GM19438 (cell line): ENCODE results near the gene KNDC1.

ENCODE experiments used
- ATAC-seq: cut with Tn5 transposase; IDR thresholded peaks from one replicate; pipeline ENCODE4 v1.9.1; 2021; ENCODE audit warnings: low read depth; ENCODE audit not compliant: unreplicated experiment

Gene KNDC1

DNA sequence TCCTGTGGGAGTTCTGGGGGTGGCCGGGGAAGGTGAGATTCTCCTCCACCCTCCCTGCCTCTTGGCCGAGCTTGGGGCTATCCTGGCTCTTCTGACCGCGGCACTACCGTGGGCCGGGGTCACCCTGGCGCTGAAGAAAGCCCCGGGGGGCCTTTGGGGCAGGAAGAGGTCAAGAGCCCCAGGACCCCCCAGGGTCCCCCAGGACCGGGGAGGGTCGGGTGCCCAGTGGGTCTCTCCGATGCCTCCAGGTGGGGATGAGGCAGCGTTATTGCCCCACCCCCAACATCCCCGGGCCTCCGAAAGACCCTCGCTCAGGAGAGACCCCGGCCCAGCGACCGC is 439 bp upstream of the KNDC1 start:
- no peak for ATAC-seq

- no peak for ATAC-seq
Measured at GRCh38 chr10:133160826-133161471, 930 bp downstream of the KNDC1 start.

DNA sequence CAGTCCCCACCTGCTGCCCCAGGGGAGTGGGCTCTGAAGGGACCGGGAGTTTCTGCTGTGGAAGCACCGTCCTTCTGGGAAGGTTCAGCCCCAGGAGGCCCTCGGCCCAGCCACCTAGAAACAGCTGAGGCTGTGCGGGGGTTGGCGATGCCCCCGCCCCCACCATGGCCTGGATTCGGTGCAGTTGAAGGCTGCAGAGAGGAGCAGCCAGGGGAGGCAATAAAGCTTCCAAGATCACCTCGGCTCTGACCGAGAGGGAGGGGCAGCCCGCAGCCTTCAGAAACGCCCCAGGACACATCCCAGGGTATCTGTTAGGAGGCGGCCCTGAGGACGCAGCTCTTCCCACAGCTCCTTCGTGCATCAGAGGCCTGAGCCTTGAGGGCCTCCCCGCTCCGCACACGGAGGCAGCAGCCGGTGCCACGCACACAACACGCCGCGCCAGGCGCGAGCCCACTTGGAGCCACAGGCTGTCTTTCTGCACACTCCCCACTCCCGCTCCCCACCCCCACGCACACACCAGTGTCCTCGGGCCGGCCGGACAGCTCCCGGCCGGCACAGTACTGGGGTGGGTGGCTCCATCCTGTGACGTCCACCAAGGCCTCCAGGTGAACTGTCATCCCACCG is 1.6 kb downstream of the KNDC1 start:
- no peak for ATAC-seq

GRCh38 chr10:133162178-133162909 is 2.3 kb downstream of the KNDC1 start:
- ATAC-seq, result no peak

DNA sequence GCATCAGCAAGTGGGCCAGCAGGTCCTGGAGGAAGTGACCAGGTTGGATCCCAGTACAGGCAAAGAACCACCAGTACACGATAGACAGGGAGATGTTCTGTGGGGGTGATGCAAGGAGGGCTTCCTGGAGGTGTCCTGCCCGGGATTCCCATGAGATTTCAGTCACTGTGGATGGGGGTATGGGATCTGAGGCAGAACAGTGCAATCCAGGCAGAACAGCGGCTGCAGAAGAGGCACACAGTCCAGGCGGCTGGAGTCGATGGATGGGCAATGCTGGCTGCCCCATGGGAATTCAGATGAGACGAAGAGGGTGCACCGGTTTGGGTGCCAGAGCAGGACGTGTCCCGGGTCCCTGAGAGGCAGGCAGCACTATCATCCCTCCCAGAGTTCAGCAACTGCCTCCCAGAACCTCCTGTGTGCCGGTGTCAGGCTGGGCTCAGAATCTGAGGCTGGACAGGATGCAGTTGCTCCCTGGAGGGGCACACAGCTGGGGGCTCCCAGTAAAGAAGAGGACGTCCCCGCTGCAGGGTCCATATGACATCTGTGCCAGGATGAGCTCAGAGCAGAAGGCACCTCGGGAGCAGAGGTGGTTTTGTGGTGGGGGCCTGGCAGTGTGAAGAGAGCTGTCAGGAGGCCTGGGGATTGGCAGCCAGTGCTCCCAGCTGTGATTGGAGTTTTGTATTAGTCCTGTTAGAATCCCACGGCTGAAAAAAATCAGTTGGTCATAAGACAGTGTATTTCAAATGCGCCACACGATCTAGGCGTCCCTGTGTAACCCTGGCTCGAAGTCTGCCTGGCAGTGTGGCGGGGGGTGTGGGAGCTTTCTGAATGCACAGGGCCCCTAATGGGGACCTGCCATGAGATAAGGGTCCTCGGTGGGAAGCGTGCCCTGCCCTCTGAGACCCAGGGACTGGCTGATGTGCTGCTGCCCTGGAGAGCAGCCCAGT is 3.2 kb downstream of the KNDC1 start:
- no peak for ATAC-seq

- no peak for ATAC-seq
Measured at GRCh38 chr10:133163889-133164815, 4.1 kb downstream of the KNDC1 start.

GRCh38 chr10:133164816-133165555 is 5.0 kb downstream of the KNDC1 start:
- no peak for ATAC-seq

- no peak for ATAC-seq
Measured at GRCh38 chr10:133165556-133166503, 5.8 kb downstream of the KNDC1 start.

- no peak for ATAC-seq
Measured at GRCh38 chr10:133166504-133166827, 6.4 kb downstream of the KNDC1 start.

DNA sequence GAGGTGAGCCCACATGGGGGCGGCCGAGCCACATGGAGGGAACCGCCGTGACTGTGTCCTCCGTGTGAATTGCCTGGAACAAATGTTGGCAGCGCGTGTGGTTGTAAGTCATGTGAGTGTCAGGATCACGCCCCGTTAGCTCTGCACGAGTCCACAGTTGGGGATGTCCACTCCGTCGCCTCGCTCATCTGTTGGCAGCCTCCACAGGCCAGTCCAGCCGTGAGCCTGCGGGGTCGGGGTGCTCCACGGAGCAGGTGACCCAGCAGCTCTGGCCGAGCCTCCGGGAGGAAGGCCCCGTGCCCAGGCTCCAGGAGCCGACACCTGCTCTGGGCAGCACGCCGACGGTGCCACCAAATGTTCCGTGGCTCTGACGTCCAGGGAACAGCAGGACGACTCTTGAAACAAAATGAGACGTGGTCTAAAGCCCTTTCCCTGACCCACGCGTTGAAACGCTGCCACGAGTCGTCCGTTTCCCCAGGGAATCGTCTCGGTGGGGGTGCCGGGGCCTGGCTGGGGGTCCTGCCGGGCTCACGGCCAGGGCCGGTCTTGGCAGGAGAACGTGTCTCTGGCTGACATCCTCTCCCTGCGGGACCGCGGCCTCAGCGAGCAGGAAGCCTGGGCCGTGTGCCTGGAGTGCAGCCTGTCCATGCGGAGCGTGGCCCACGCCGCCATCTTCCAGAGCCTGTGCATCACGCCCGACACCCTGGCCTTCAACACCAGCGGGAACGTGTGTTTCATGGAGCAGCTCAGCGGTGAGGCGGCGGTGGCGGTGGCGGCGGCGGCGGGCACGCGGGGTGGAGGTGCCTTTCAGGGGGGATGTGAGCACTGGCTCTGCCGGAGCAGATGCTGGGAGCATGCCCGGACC is 7.0 kb downstream of the KNDC1 start:
- no peak for ATAC-seq

GRCh38 chr10:133167693-133168616 is 7.9 kb downstream of the KNDC1 start:
- ATAC-seq, result no peak

DNA sequence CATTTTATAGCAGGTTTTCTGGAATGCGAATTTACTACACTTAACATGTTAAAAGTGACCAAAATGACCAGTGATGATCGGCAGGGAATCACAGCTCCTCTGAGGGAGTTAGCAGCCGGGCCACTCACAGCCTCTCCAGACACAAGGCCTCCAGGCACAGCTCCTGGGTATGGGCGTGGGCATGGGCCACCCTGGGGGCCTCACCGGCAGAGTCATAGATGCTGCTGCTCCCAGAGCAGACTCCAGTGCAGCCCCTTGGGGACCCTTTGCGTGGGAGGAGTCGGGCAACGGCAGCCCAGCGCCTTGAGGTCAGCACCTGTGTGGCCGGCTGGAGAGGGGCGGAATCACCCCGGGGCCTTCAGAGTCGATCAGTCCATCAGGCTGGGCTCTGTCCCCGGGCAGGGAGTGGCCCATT is 8.6 kb downstream of the KNDC1 start:
- no peak for ATAC-seq

- no peak for ATAC-seq
Measured at GRCh38 chr10:133169173-133169947, 9.3 kb downstream of the KNDC1 start.

DNA sequence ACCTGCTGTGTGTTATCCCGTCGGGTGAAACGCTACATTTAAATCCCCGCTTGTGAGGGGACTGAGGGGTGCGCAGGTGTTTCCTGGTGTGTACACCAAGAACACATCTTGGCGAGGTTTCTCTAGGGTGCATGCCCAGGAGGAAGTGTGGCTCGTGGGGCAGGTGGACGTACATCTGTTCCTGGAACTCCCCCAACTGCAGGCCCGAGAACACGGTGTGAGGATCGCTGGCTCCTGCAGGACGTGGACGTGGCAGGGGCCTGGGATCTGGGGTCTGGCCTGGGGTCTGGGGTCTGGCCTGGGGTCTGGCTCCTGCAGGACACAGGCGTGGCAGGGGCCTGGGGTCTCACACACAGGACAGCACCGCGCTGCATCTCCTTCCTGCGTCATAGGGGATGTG is 10.1 kb downstream of the KNDC1 start:
- no peak for ATAC-seq

DNA sequence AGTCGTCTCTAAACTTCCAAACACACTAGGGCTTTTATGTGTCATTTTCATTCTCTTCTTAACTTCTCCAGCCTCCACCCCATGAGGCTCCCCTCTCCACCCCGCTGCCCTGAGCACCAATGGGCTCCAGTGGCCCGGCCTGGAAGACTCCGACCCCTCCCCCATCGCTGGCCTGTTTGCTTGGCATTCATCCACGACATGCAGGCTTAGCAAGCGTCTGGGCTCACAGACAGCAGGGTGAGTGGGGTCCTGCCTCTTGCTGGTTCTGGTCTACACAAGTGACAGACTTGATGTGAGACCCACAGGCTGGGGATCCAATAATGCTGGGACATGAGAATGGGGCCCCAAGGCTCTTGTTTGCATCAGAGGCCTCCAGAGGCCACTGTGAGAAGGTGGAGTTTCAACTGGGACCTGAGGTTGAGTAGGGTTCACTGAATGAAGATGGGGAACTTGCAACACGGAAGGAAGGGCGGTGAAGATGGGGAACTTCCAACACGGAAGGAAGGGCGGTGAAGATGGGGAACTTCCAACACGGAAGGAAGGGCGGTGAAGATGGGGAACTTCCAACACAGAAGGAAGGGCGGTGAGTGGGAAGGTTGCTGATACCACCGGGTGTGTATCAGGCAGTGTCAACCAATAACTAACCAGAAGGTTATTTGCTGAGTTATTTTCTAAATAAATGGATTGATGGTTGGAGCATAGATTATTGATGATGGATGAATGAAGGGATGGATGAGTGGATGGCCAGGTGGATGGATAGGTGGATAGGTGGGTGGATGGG is 14.0 kb downstream of the KNDC1 start:
- ATAC-seq, result no peak
